Measurements from ENCODE around the gene IQSEC3. TPM values are rescaled to one million over a fixed set of nuclear protein-coding genes. Genes with fewer than 3 reads are reported as not detected.

IQSEC3 gene
- total and polyA plus RNA-seq, 10 of the 15 experiments (the other 5 are each of a cell fraction or from before 2014, with no cell fraction given) = not detected

GRCh38 chr12:161823-162222 is 95.3 kb downstream of the IQSEC3 start:
- H3K4me3 ChIP-seq = no peak overlapping the region
- in situ Hi-C loops (cut with MboI) (no loop called here), intact Hi-C loops (cut with micrococcal nuclease; ENCODE audit: unreplicated experiment) (no loop called here)
- H3K79me2 ChIP-seq (ENCODE audit: control insufficient read depth, insufficient read depth, low read length) = no peaks in the 10 kb centered on the region
- FAIRE-seq = no peak
- ChIA-PET CTCF (no interaction called here), POLR2A (interaction anchor here (0.5 kb wide), 1 partner anchor 872 kb away, joined by 3 read pairs; no protein-coding TSS in a partner anchor), SMC1A (ENCODE audit: uncharacterized antibody, unreplicated experiment) (no interaction called here), RAD21 (ENCODE audit: unreplicated experiment) (no interaction called here)
- ATAC-seq = no peak
- no peaks in the 10 kb centered on the region for H3K9me3 ChIP-seq (replicated peaks; ENCODE audit: control insufficient read depth, insufficient read depth, low read length)
- DNase-seq (ENCODE audit: low read depth, low spot score) = no peak
- no TSS peak for BruUV-seq (replicated peaks)
- H3K4me2 ChIP-seq (ENCODE audit: control insufficient read depth, insufficient read depth) = no peak overlapping the region
- no peak overlapping the region for H3K9ac ChIP-seq (ENCODE audit: control insufficient read depth, insufficient read depth, low read length)
- H3K4me1 ChIP-seq (ENCODE audit: control insufficient read depth, insufficient read depth, low read length) = peaks cover 4% of the 10 kb centered on the region; the same call in 1 of the 2 replicates
- H2AFZ ChIP-seq (ENCODE audit: control insufficient read depth, low read depth, low read length) = no peak overlapping the region
- H3K36me3 ChIP-seq (ENCODE audit: control insufficient read depth in 2 of 2, insufficient read depth in 2 of 2, low read length in 1 of 2) = no peaks in the 10 kb centered on the region
- no peaks in the 10 kb centered on the region for H4K20me1 ChIP-seq (ENCODE audit: control insufficient read depth, insufficient read depth)
- TF ChIP-seq STAT3 (IDR thresholded peaks at IDR 0.05; ENCODE audit: low read depth, low read length) (no peak), BRCA1 (IDR thresholded peaks at IDR 0.05; ENCODE audit: low read depth, low read length) (no peak), SUZ12 (IDR thresholded peaks at IDR 0.05; ENCODE audit: unreplicated experiment) (no peak), TCF3 (IDR thresholded peaks at IDR 0.05; ENCODE audit: borderline replicate concordance, insufficient read depth, low read depth, low read length) (no peak)
- 84% methylated on average over 8 of the region's 8 CpGs for WGBS (ENCODE audit: insufficient coverage, insufficient replicate concordance, low lambda C conversion rate, missing lambda C conversion rate)
- H3K27ac ChIP-seq (ENCODE audit: control insufficient read depth, insufficient read depth) = no peak overlapping the region
- no peaks in the 10 kb centered on the region for H3K27me3 ChIP-seq (replicated peaks in 1 of 2; ENCODE audit: control insufficient read depth in 2 of 2, insufficient read depth in 2 of 2, low read length in 1 of 2)

DNA sequence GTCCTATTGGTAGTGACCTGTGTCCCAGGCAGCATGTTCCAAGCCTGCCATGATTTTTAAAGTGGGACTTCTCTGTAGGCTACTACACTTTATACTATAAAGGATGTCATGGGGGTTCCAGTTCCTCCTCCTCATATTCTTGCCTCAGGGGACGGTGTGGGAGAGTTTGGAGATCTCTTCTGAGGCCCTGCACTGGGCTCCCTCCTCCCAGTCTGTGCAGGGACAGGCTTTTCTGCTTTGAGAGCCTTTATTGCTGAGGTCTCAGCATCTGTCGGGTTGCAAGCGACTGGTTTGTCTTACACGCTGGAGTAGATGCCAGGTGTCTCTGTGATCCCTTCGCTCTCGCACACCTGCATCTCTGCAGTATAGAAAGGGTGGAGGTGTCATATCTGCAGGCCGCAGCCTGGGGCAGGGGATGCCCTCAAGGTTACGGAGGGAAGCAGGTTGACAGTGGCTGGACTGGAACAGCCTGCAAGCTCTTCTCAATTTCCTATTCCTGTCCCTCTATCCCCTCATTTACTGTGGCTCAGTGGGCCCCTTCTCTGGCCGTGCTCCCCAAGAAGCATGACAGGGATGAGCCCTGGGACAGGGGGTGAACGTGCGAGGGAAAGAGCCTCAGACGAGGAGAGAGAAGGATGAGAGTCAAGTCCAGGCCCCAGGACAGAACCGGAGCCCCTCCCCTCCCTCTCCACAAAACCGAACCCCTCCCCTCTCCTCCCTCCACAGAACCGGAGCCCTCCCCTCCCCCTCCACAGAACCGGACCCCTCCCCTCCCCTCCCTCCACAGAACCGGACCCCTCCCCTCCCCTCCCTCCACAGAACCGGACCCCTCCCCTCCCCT is 96.1 kb downstream of the IQSEC3 start:
- Histone ChIP-seq H2AFZ (ENCODE audit: control insufficient read depth, low read depth, low read length) (no peak overlapping the region), H3K4me2 (ENCODE audit: control insufficient read depth, insufficient read depth) (no peak overlapping the region), H3K36me3 (ENCODE audit: control insufficient read depth in 2 of 2, insufficient read depth in 2 of 2, low read length in 1 of 2) (no peaks in the 10 kb centered on the region), H3K27ac (ENCODE audit: control insufficient read depth, insufficient read depth) (no peak overlapping the region), H3K9ac (ENCODE audit: control insufficient read depth, insufficient read depth, low read length) (no peak overlapping the region), H4K20me1 (ENCODE audit: control insufficient read depth, insufficient read depth) (no peaks in the 10 kb centered on the region), H3K9me3 (replicated peaks; ENCODE audit: control insufficient read depth, insufficient read depth, low read length) (no peaks in the 10 kb centered on the region), H3K4me1 (ENCODE audit: control insufficient read depth, insufficient read depth, low read length) (peaks cover 4% of the 10 kb centered on the region; the same call in 1 of the 2 replicates), H3K27me3 (replicated peaks in 1 of 2; ENCODE audit: control insufficient read depth in 2 of 2, insufficient read depth in 2 of 2, low read length in 1 of 2) (no peaks in the 10 kb centered on the region), H3K79me2 (ENCODE audit: control insufficient read depth, insufficient read depth, low read length) (no peaks in the 10 kb centered on the region), H3K4me3 (no peak overlapping the region)
- TF ChIP-seq YBX1 (IDR thresholded peaks at IDR 0.05) = no peak
- TF ChIP-seq ZBTB33 (IDR thresholded peaks at IDR 0.05) = no peak
- no peak for TF ChIP-seq BCL11A (IDR thresholded peaks at IDR 0.05; ENCODE audit: low read depth, low read length)
- TF ChIP-seq ATF7 (IDR thresholded peaks at IDR 0.05; ENCODE audit: low read depth) = no peak
- TF ChIP-seq NRF1 (conservative IDR thresholded peaks at IDR 0.05; ENCODE audit: low read depth, low read length) = no peak
- no peak for TF ChIP-seq FOXK2 (IDR thresholded peaks at IDR 0.05)
- no peak for TF ChIP-seq USF2 (IDR thresholded peaks at IDR 0.05; ENCODE audit: borderline replicate concordance, low read depth, low read length)
- ChIA-PET CTCF (no interaction called here), RAD21 (ENCODE audit: unreplicated experiment) (no interaction called here), POLR2A (no interaction called here), SMC1A (ENCODE audit: uncharacterized antibody, unreplicated experiment) (no interaction called here)
- in situ Hi-C loops (cut with MboI) (no loop called here), intact Hi-C loops (cut with micrococcal nuclease; ENCODE audit: unreplicated experiment) (no loop called here)
- FAIRE-seq = no peak
- DNase-seq (ENCODE audit: low read depth, low spot score) = no peak
- WGBS (ENCODE audit: insufficient coverage, insufficient replicate concordance, low lambda C conversion rate, missing lambda C conversion rate) = 70% methylated on average over 12 of the region's 18 CpGs
- BruUV-seq (replicated peaks) = no TSS peak
- ATAC-seq = no peak
